Esophagus muscularis mucosa (tissue), 4 donors: Measurements from ENCODE around the gene SPATA13. TPM values are rescaled to one million over a fixed set of nuclear protein-coding genes. Genes with fewer than 3 reads are reported as not detected.
A peak's percentile ranks its signal among the peaks of the same experiment; 100 is the strongest.

ENCODE experiments used
- DNase-seq: peaks from one replicate; pipeline ENCODE4 v3.0.0-alpha.2; 2017; ENCODE audit errors: extremely low spot score
- H3K27ac ChIP-seq, 4 donors: fragments of 200-600 bp; sonication (generic); replicated peaks in 1 of 4; 1 replicate in 3 of 4; 2 replicates in 1 of 4; pipeline ENCODE4 v1.5.1; 2016 to 2019; ENCODE audit warnings: mild to moderate bottlenecking in 1 of 4
- H3K27me3 ChIP-seq, 4 donors: fragments of 200-600 bp; sonication (generic); one replicate each; pipeline versions ENCODE4 v1.5.1 to v1.6.0; 2016 to 2019
- H3K36me3 ChIP-seq, 4 donors: fragments of 200-600 bp; sonication (generic); one replicate each; pipeline ENCODE4 v1.5.1; 2016 to 2019
- H3K4me1 ChIP-seq, 4 donors: fragments of 200-600 bp; sonication (generic); one replicate each; pipeline ENCODE4 v1.5.1; 2016 to 2019
- H3K4me3 ChIP-seq, 4 donors: fragments of 200-600 bp; sonication (generic); 1 replicate in 2 of 4; 2 replicates in 2 of 4; pipeline ENCODE4 v1.5.1; 2016 to 2019; ENCODE audit warnings: mild to moderate bottlenecking in 4 of 4, moderate library complexity in 1 of 4
- H3K9me3 ChIP-seq, 4 donors: fragments of 200-600 bp; sonication (generic); 1 replicate in 3 of 4; 2 replicates in 1 of 4; pipeline ENCODE4 v1.5.1; 2016 to 2019
- EP300 ChIP-seq: sonication (generic); formaldehyde crosslinking; IDR thresholded peaks from one replicate; pipeline ENCODE4 v1.6.1; 2017; ENCODE audit warnings: antibody characterized with exemption
- POLR2A ChIP-seq: fragments of 450-650 bp; IDR thresholded peaks from one replicate; pipeline ENCODE4 v1.6.1; 2017; ENCODE audit warnings: antibody characterized with exemption, moderate library complexity, mild to moderate bottlenecking, low read depth
- POLR2AphosphoS5 ChIP-seq, 2 donors: sonication (generic); formaldehyde crosslinking; IDR thresholded peaks; one replicate each; pipeline ENCODE4 v1.6.1; 2017; ENCODE audit warnings: antibody characterized with exemption in 2 of 2
- WGBS: methylation state at CpG from one replicate; pipeline ENCODE4 v1.1.5; 2018; 5-methylcytosine and 5-hydroxymethylcytosine counted together
- intact Hi-C: fragments of 100-400 bp; cut with DNase I; formaldehyde crosslinking; loops from one replicate; pipeline ENCODE4 v1.15.1; 2023
- total RNA-seq, 4 donors: library from RNA; depleted of rRNA; stranded (reverse); fragments of >200 nt; gene quantifications; one replicate each; pipeline versions ENCODE4 v1.1.0 to v1.2.1, GENCODE V29; 2016
- TF ChIP-seq, protein P1 (sequence below), 3 experiments: fragments of 200-600 bp in 2 of 3; fragments of 450-650 bp in 1 of 3; sonication (generic) in 2 of 3; IDR thresholded peaks; one replicate each; pipeline ENCODE4 v1.5.1; 2017 to 2019; ENCODE audit warnings: antibody characterized with exemption in 3 of 3, mild to moderate bottlenecking in 2 of 3, moderate library complexity in 1 of 3

Gene SPATA13
- total RNA-seq, 4 donors from 2014 or later = 9.1 to 21.6 (median 17.1) TPM

DNA sequence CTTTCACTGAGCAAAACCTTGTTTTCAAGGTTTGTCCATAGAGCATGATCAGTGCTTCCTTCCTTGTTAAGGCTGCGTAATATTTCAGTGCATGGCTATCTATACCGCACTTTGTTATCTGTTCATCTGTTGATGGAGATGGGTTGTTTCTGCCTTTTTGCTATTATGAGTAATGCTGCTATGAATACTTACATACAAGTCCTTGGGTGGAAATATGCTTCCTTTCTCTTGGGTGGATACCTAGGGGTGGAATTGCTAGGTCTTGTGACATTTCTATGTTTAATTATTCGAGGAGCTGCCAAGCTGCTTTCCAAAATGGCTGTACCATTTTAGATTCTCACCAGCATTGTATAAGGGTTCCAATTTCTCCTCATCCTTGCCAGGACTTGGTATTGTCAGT is 70.9 kb downstream of the SPATA13 start:
- H3K27me3 ChIP-seq = no peaks in the 10 kb centered on the region
- intact Hi-C loops = no loop called here
- no peaks in the 10 kb centered on the region for H3K9me3 ChIP-seq
- WGBS = 96% methylated on average over 3 of the region's 3 CpGs
- peaks cover 7 to 25% (median 15%) of the 10 kb centered on the region in 4 donors for H3K4me1 ChIP-seq
- no peak for TF ChIP-seq EP300
- TF ChIP-seq POLR2AphosphoS5 (IDR thresholded peaks at IDR 0.05) = no peak
- TF ChIP-seq, protein P1, sequence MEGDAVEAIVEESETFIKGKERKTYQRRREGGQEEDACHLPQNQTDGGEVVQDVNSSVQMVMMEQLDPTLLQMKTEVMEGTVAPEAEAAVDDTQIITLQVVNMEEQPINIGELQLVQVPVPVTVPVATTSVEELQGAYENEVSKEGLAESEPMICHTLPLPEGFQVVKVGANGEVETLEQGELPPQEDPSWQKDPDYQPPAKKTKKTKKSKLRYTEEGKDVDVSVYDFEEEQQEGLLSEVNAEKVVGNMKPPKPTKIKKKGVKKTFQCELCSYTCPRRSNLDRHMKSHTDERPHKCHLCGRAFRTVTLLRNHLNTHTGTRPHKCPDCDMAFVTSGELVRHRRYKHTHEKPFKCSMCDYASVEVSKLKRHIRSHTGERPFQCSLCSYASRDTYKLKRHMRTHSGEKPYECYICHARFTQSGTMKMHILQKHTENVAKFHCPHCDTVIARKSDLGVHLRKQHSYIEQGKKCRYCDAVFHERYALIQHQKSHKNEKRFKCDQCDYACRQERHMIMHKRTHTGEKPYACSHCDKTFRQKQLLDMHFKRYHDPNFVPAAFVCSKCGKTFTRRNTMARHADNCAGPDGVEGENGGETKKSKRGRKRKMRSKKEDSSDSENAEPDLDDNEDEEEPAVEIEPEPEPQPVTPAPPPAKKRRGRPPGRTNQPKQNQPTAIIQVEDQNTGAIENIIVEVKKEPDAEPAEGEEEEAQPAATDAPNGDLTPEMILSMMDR (IDR thresholded peaks at IDR 0.05) = no peak
- TF ChIP-seq POLR2A = no peak
- peak; percentile 10 for DNase-seq
- no peaks in the 10 kb centered on the region for H3K36me3 ChIP-seq
- no peak overlapping the region for H3K4me3 ChIP-seq
- H3K27ac ChIP-seq = no peak overlapping the region

DNA sequence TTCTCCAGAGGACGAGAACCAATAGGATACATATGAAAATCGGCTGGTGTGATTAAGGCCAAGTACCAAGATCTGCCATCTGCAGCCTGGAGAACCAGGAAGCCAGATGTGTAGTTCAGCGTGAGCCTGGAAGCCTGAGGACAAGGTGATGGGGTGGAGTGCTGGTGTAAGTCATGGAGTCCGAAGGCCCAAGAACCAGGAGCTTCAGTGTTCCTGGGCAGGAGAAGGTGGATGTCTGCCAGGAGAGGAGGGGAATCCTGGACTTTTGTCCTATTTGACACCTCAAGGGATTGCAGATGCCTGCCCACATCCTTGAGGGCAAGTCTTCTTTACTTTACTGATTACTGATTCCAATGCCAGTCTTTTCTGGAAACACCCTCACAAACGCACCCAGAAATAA is 71.5 kb downstream of the SPATA13 start:
- Histone ChIP-seq H3K36me3 (no peaks in the 10 kb centered on the region), H3K27me3 (no peaks in the 10 kb centered on the region), H3K9me3 (no peaks in the 10 kb centered on the region), H3K27ac (no peak overlapping the region), H3K4me1 (peaks cover 7 to 25% (median 15%) of the 10 kb centered on the region in 4 donors), H3K4me3 (no peak overlapping the region)
- intact Hi-C loops = no loop called here
- DNase-seq = no peak
- TF ChIP-seq, protein P1 (IDR thresholded peaks at IDR 0.05) = no peak
- TF ChIP-seq POLR2AphosphoS5 (IDR thresholded peaks at IDR 0.05) (no peak), EP300 (no peak), POLR2A (no peak)
- 94% methylated on average over 5 of the region's 5 CpGs for WGBS

DNA sequence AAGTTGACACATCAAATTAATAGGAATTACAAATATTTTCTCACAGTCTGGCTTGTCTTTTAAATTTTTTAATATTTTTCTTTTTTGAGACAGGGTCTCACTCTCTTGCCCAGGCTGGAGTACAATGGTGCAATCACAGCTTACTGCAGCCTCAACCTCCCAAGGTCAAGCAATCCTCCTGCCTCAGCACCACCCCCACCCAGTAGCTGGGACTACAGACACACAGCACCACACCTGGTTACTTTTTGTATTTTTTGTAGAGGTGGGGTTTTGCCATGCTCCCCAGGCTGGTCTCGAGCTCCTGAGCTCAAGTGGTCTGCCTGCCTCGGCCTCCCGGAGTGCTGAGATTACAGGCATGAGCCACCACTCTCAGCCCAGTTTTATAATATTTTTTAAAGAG is 72.0 kb downstream of the SPATA13 start:
- intact Hi-C loops = no loop called here
- Histone ChIP-seq H3K4me3 (no peak overlapping the region), H3K4me1 (peaks cover 7 to 25% (median 15%) of the 10 kb centered on the region in 4 donors), H3K9me3 (no peaks in the 10 kb centered on the region), H3K27ac (no peak overlapping the region), H3K36me3 (no peaks in the 10 kb centered on the region), H3K27me3 (no peaks in the 10 kb centered on the region)
- no peak for DNase-seq
- TF ChIP-seq, protein P1 (IDR thresholded peaks at IDR 0.05) = no peak
- TF ChIP-seq POLR2A (no peak), POLR2AphosphoS5 (IDR thresholded peaks at IDR 0.05) (no peak), EP300 (no peak)
- WGBS = 95% methylated on average over 3 of the region's 3 CpGs

DNA sequence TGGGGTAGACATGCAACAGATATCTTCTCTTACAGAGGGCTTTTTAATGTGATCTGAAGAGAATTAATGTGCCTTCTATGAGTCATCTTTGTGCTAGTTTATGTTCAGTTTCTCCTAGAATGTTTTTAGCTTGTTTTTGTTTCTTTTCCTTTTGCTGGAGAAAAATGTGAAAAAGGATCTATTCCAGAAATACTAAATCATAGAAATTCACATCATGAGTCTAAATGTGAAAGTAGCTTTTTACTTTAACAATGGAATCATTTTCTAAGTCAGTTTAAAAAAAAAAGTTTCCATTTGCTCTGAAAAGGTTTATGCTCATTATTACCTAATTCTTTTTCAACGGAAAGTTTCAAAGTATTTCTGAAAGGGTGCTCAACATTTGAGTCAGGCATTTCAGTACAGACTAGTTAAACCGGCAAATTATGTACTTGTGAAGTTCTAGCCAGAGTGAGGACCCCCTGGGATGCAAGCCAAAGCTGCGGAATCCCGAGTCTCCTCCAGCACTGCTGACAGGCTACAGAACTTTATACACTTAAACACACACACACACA is 72.9 kb downstream of the SPATA13 start:
- Histone ChIP-seq H3K36me3 (no peaks in the 10 kb centered on the region), H3K4me3 (peak overlapping the region in 2 of 4 donors; percentile 8 to 20), H3K4me1 (peaks cover 7 to 25% (median 15%) of the 10 kb centered on the region in 4 donors), H3K9me3 (no peaks in the 10 kb centered on the region), H3K27me3 (no peaks in the 10 kb centered on the region), H3K27ac (peak overlapping the region in 2 of 4 donors; percentile 25 to 31)
- TF ChIP-seq POLR2A (no peak), POLR2AphosphoS5 (IDR thresholded peaks at IDR 0.05) (no peak)
- DNase-seq = no peak
- WGBS = 37% methylated on average over 4 of the region's 4 CpGs
- intact Hi-C loops = no loop called here

DNA sequence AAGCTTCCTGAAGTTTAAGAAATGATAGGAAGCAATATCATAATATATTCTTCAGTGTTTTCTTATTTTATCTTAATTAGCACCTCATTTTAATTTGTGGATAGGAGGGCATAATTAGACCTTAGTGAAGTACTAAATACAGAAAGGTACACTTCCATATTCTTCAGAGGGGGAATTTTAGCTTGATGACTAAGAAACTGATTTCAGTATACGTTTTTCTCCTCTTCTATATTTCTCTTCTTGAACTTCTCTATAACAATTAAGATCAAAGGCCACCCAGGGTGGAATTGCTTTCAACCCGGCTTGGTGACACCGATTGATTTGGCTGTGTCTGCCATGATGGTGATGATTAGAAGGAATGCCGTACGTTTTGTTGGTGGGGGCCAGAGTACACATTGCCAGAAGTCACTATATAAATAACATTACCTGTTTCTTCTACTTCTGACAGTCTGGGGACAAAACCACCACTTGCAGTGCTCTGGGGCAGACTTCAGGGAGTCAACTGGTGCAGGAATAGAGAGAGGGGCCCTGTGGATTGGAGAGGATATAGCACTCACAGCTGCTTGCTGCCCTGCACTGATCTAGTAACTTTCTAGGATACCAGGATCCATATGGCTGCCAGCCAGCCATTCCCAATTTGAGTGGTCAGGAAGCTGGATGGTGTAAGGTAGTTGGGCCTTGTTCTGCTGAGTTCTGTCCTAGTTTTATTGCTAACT is 73.8 kb downstream of the SPATA13 start:
- H3K4me1 ChIP-seq = peaks cover 7 to 22% (median 15%) of the 10 kb centered on the region in 4 donors
- no peak overlapping the region for H3K27ac ChIP-seq
- DNase-seq = no peak
- H3K36me3 ChIP-seq = no peaks in the 10 kb centered on the region
- intact Hi-C loops = no loop called here
- no peaks in the 10 kb centered on the region for H3K9me3 ChIP-seq
- no peak overlapping the region for H3K4me3 ChIP-seq
- no peaks in the 10 kb centered on the region for H3K27me3 ChIP-seq
- TF ChIP-seq POLR2AphosphoS5 (IDR thresholded peaks at IDR 0.05) (no peak), EP300 (no peak), POLR2A (no peak)
- TF ChIP-seq, protein P1 (IDR thresholded peaks at IDR 0.05) = no peak
- WGBS = 86% methylated on average over 5 of the region's 5 CpGs
